ENCODE data around the gene CDH8.
"Not testable (repeated sequence)": the region's sequence is repeated elsewhere in the genome, so short reads cannot be mapped to it uniquely, and the experiment has no call there.

The CDH8 gene

GRCh38 chr16:61872778-61873119, 163.5 kb downstream of the CDH8 start:
- DNase-seq (ENCODE audit: low read depth in 4 of 4, low spot score in 1 of 4): no peak

GRCh38 chr16:61871837-61872777, 164.1 kb downstream of the CDH8 start:
- no peak for DNase-seq (ENCODE audit: low read depth in 4 of 4, low spot score in 1 of 4)

- no peak for DNase-seq (ENCODE audit: low read depth in 4 of 4, low spot score in 1 of 4)
These were observed 173.8 kb downstream of the CDH8 start for GRCh38 chr16:61862221-61863155.

GRCh38 chr16:61858988-61859387, 177.2 kb downstream of the CDH8 start:
- no peak for DNase-seq (ENCODE audit: low read depth in 4 of 4, low spot score in 1 of 4)

- no peak for DNase-seq (ENCODE audit: low read depth in 4 of 4, low spot score in 1 of 4)
These were observed 193.6 kb downstream of the CDH8 start for GRCh38 chr16:61842666-61843065.

- no peak for DNase-seq (ENCODE audit: low read depth in 4 of 4, low spot score in 1 of 4)
These were observed 199.3 kb downstream of the CDH8 start for GRCh38 chr16:61836804-61837393.

- DNase-seq (ENCODE audit: low read depth in 4 of 4, low spot score in 1 of 4): no peak
These were observed 202.2 kb downstream of the CDH8 start for GRCh38 chr16:61834082-61834481.

GRCh38 chr16:61831351-61831917, 204.8 kb downstream of the CDH8 start:
- DNase-seq (ENCODE audit: low read depth in 4 of 4, low spot score in 1 of 4): no peak

GRCh38 chr16:61829631-61830030, 206.6 kb downstream of the CDH8 start:
- no peak for DNase-seq (ENCODE audit: low read depth in 4 of 4, low spot score in 1 of 4)

GRCh38 chr16:61823326-61823725, 212.9 kb downstream of the CDH8 start:
- DNase-seq (ENCODE audit: low read depth in 4 of 4, low spot score in 1 of 4): no peak

GRCh38 chr16:61820820-61821219, 215.4 kb downstream of the CDH8 start:
- DNase-seq (ENCODE audit: low read depth in 4 of 4, low spot score in 1 of 4): no peak

GRCh38 chr16:61820398-61820797, 215.8 kb downstream of the CDH8 start:
- DNase-seq (ENCODE audit: low read depth in 4 of 4, low spot score in 1 of 4): no peak

GRCh38 chr16:61818850-61819249, 217.4 kb downstream of the CDH8 start:
- DNase-seq (ENCODE audit: low read depth in 4 of 4, low spot score in 1 of 4): no peak

- no peak for DNase-seq (ENCODE audit: low read depth in 4 of 4, low spot score in 1 of 4)
These were observed 218.5 kb downstream of the CDH8 start for GRCh38 chr16:61817583-61818278.

- no peak for DNase-seq (ENCODE audit: low read depth in 4 of 4, low spot score in 1 of 4)
These were observed 221.4 kb downstream of the CDH8 start for GRCh38 chr16:61814726-61815347.

- DNase-seq (ENCODE audit: low read depth in 4 of 4, low spot score in 1 of 4): no peak
These were observed 222.9 kb downstream of the CDH8 start for GRCh38 chr16:61813339-61813738.

GRCh38 chr16:61812251-61812650, 224.0 kb downstream of the CDH8 start:
- DNase-seq (ENCODE audit: low read depth in 4 of 4, low spot score in 1 of 4): no peak

- no peak for DNase-seq (ENCODE audit: low read depth in 4 of 4, low spot score in 1 of 4)
These were observed 228.7 kb downstream of the CDH8 start for GRCh38 chr16:61807551-61807950.

GRCh38 chr16:61801217-61801616, 235.0 kb downstream of the CDH8 start:
- DNase-seq (ENCODE audit: low read depth in 4 of 4, low spot score in 1 of 4): not testable (repeated sequence)

- DNase-seq (ENCODE audit: low read depth in 4 of 4, low spot score in 1 of 4): no peak
These were observed 237.5 kb downstream of the CDH8 start for GRCh38 chr16:61798741-61799140.
